ENCODE data around the gene ANP32D.
A peak's percentile ranks its signal among the peaks of the same experiment; 100 is the strongest.
"Not testable (repeated sequence)": the region's sequence is repeated elsewhere in the genome, so short reads cannot be mapped to it uniquely, and the experiment has no call there.

Gene ANP32D

GRCh38 chr12:48472259-48472658, at the start of gene ANP32D:
Gene ANP32D (plus strand): TSS chr12:48472559. CDS start chr12:48472665, 106 bp downstream.
- DNase-seq: no peak

DNA sequence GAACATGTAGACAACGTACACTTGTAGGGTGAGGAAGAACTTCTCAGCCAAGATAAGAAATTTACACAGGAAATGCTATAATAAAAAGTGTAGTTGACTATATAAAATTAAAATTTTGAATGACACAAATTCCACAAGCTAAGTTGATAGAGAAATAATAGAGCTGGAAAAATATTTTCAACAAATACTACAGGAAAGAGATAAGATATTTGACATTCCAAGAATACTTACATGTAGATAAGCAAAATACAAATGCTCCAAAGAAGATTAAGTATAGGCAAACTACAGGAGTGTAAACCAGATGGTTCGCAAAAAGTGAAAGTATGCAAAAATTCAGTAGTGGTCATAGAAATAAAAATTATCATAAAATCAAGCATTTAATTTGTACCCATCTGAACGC, 49.2 kb upstream of the ANP32D start:
- DNase-seq: no peak

GRCh38 chr12:48424644-48425043, 47.7 kb upstream of the ANP32D start:
- DNase-seq: no peak

GRCh38 chr12:48434016-48434415, 38.3 kb upstream of the ANP32D start:
- not testable (repeated sequence) for DNase-seq

- DNase-seq: no peak
Observed at GRCh38 chr12:48441069-48441468, 31.3 kb upstream of the ANP32D start.

- no peak for DNase-seq
Observed at GRCh38 chr12:48442179-48442847, 30.0 kb upstream of the ANP32D start.

DNA sequence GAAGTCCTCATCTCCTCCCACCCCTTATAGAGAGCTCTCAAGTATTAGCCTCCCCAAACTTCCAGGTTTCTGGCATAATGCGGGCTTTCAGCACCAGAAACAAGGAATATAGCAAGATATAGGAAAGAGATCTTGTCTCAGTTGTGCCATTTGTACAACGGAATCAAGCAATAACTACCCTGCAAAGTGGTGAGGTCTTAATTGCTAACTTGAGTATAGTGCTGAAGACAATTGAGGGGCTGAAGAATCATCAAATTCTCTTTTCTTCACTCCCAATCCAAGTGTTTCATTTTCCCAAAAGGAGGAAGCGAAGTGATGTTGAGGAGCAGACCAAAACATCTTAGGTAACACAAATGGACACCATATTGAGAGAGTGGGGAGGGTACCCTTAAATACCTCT, 26.8 kb upstream of the ANP32D start:
- no peak for DNase-seq

GRCh38 chr12:48446161-48446776, 26.1 kb upstream of the ANP32D start:
- DNase-seq: no peak

- peak in 1 of 2 experiments; percentile 16 for DNase-seq
Observed at GRCh38 chr12:48447755-48448154, 24.6 kb upstream of the ANP32D start.

DNA sequence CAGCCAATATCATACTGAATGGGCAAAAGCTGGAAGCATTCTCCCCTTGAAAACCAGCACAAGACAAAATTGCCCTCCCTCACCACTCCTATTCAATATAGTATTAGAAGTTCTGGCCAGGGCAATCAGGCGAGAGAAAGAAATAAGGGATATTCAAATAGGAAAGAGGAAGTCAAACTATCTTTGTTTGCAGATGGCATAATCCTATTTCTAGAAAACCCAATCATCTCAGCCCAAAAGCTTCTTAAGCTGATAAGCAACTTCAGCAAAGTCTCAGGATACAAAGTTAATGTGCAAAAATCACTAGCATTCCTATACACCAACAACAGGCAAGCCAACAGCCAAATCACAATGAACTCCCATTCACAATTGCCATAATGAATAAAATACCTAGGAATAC, 21.0 kb upstream of the ANP32D start:
- no peak for DNase-seq

GRCh38 chr12:48452961-48453360, 19.4 kb upstream of the ANP32D start:
- DNase-seq: not testable (repeated sequence)

- peak; percentile 47 to 52 for DNase-seq
Observed at GRCh38 chr12:48454667-48455066, 17.7 kb upstream of the ANP32D start.

GRCh38 chr12:48455116-48455515, 17.2 kb upstream of the ANP32D start:
- DNase-seq: no peak

DNA sequence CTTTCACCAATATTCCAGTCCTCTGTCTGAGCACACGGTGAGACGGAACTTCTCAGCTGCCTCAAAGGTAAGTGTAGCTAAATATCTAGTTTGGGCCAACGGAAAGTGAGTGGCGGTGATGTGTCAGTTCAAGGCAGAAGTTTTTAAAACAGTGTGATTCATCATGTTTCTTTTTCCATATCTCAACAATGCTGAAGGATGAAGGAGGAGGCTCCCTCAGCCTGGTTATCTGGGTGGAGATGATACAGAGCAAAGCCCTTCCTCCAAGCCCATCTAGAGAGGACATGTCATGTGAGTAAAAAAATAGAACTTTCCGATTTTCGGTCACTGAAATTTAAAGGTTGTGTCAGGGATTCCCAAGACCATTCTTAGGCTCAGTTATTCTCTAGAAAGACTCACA, 13.1 kb upstream of the ANP32D start:
- DNase-seq: no peak

GRCh38 chr12:48469027-48469426, 3.3 kb upstream of the ANP32D start:
- not testable (repeated sequence) for DNase-seq

DNA sequence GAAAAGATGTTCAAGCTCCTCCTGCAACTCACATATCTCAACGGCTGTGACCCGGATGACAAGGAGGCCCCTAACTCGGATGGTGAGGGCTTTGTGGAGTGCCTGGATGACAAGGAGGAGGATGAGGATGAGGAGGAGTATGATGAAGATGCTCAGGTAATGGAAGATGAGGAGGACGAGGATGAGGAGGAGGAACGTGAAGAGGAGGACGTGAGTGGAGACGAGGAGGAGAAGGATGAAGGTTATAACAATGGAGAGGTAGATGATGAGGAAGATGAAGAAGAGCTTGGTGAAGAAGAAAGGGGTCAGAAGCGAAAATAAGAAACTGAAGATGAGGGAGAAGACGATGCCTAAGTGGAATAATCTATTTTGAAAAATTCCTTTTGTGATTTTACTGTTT, 702 bp downstream of the ANP32D start:
- no peak for DNase-seq

DNA sequence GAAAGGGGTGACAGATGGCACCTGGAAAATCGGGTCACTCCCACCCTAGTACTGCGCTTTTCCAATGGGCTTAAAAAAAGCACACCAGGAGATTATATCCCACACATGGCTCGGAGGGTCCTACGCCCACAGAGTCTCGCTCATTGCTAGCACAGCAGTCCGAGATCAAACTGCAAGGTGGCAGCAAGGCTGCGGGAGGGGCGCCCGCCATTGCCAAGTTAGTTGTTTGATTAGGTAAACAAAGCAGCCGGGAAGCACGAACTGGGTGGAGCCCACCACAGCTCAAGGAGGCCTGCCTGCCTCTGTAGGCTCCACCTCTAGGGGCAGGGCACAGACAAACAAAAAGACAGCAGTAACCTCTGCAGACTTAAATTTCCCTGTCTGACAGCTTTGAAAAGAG, 2.1 kb downstream of the ANP32D start:
- not testable (repeated sequence) for DNase-seq

DNA sequence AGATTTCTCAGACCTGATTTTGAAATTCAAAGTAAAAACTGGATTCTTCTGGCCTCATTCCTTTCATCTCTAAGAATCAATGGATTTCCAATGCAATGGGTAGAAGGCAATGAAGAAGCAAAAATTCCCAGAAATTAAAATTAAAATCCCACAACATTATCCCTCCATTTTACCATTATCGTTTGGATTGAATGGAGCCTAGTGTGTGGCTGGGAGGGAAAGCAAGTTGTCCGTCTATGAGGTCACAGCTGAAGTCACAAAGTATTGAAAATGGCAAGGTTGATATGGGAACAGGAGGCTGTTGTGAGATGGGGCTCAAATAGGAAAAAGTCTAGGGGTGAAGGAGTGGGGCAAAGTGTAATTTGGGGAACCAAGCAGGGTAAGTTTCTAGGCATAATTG, 9.8 kb downstream of the ANP32D start, which contains the start of gene C12orf54:
Gene C12orf54, plus strand, starts transcription at position 301 of the 400 bp plus-strand sequence. CDS start 799 bp downstream, outside the sequence.
- DNase-seq: no peak

DNA sequence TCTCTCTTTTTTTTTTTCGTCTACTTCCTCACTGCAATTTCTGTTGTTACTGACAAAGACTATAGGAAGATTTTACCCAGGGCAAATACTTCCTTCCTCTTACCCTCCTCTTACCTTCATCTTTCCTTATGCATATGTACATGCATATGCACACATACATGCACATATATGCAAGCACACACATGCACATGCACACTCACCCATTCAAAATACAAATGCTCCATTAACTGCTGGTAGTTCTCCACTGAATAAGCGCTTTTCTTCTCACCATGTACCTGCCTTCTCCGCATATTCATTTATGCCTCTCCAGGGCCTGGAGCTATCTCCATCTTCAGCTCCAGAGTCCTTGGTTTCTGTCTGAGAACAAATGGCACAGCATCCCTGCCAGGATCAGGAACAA, 10.6 kb downstream of the ANP32D start:
- DNase-seq: no peak

DNA sequence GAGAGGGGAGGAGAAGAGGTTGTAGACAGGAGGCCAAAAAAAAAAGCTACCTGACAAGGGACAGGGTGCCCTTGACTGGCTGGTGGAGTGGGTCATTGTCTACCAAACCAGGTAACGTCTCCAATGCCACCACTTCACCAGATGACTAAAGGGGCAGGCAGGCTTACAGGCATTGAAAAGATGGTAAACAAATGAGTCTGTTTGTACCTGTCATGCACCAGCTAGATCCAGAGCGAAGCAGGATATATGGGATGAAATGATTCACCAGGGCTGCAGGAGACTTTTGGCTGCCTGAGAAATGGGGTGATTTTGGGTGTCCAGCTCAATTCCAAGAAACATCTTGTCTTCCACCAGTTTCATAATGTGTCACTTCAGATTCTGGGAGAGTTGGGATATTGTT, 13.9 kb downstream of the ANP32D start:
- no peak for DNase-seq

DNA sequence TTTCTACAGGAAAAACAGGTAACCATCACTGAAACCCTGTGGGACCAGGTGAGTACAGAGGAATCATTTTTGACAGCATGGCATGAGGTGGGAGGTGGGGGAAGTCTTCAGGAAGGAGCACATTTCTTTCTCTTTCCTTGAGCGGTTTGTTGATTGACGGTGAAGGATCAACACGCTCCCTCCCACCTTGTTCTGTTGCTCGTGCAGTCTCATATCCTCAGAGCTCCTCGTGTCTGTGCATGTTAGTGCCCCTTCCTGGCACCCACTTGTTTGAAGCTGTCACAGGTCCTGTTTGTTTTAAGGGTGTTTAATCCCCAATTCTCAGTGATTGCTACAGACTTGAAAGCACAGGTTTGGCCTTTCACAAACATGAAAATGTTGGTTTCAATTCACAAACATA, 14.3 kb downstream of the ANP32D start:
- no peak for DNase-seq

DNA sequence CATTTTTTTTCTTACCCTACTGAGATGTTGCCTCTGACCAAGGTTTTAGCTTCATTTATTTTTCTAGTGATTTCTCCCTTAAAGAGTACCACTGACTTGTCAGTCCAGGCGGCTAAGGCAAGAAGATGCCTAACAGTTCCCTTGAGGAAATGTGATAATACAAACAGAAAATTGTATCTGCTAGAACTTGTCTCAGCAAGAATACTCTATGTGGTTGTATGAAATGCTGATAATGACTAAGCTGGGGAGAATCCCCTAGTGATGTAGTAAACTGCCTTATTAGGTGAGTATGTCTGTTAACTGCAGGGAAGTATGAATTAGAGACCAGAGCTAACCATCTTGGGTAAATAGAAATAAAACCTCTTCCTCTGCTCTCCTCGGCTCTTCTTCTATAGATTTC, 16.7 kb downstream of the ANP32D start:
- no peak for DNase-seq

DNA sequence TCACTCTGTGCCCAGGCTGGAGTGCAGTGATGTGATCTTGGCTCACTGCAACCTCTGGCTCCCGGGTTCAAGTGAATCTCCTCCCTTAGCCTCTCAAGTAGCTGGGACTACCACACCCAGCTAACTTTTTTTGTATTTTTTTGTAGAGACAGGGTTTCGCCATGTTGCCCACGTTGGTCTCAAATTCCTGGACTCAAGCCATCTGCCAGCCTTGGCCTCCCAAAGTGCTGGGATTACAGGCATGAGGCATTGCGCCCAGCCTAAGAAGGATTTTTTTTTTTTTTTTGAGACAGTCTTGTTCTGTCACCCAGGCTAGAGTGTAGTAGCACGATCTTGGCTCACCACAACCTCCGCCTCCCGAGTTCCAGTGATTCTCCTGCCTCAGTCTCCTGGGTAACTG, 17.1 kb downstream of the ANP32D start:
- DNase-seq: not testable (repeated sequence)

- not testable (repeated sequence) for DNase-seq
Observed at GRCh38 chr12:48500281-48500680, 27.9 kb downstream of the ANP32D start.

- not testable (repeated sequence) for DNase-seq
Observed at GRCh38 chr12:48506836-48507235, 34.5 kb downstream of the ANP32D start.
